HG02623 (cell line): ENCODE measurements around the gene PITHD1.
"Not testable (repeated sequence)": the region's sequence is repeated elsewhere in the genome, so short reads cannot be mapped to it uniquely, and the experiment has no call there.

Source experiments
- ATAC-seq: cut with Tn5 transposase; IDR thresholded peaks from one replicate; pipeline ENCODE4 v1.9.1; 2021; ENCODE audit warnings: moderate library complexity; ENCODE audit not compliant: unreplicated experiment

The PITHD1 gene

GRCh38 chr1:23823767-23824166 is 45.5 kb downstream of the PITHD1 start:
- ATAC-seq = no peak

GRCh38 chr1:23824711-23825075 is 46.5 kb downstream of the PITHD1 start:
- no peak for ATAC-seq

- peak; percentile 67 for ATAC-seq
Observed at GRCh38 chr1:23825076-23825761, 47.0 kb downstream of the PITHD1 start, which contains the start of gene HMGCL. Gene HMGCL, minus strand, starts transcription at chr1:23825429. Its CDS starts 14 bp downstream, at chr1:23825415.

- no peak for ATAC-seq
Observed at GRCh38 chr1:23825762-23826522, 47.7 kb downstream of the PITHD1 start.

GRCh38 chr1:23826590-23826989 is 48.4 kb downstream of the PITHD1 start:
- ATAC-seq = not testable (repeated sequence)

- ATAC-seq = no peak
Observed at GRCh38 chr1:23827717-23828116, 49.5 kb downstream of the PITHD1 start.

GRCh38 chr1:23834156-23834555 is 55.9 kb downstream of the PITHD1 start:
- not testable (repeated sequence) for ATAC-seq

- ATAC-seq = no peak
Observed at GRCh38 chr1:23836037-23836436, 57.8 kb downstream of the PITHD1 start.
